Caco-2 (cell line): ENCODE results near the gene CACNA1A. TPM values are rescaled to one million over a fixed set of nuclear protein-coding genes. Genes with fewer than 3 reads are reported as not detected.

ENCODE experiments used
- BruUV-seq: library from RNA; stranded (reverse); fragments of 400-500 nt; replicated peaks from 2 replicates; lab custom pipeline; 2021; lab: Mats Ljungman, UMichigan
- CTCF ChIA-PET: fragments of 300-600 bp; sonication (Branson Sonifier 250); formaldehyde crosslinking; loops from one replicate; lab custom pipeline; 2022; ENCODE audit warnings: antibody characterized with exemption; lab: Charles Lee
- POLR2A ChIA-PET: fragments of 300-600 bp; sonication (Branson Sonifier 250); formaldehyde crosslinking; loops from one replicate; lab custom pipeline; 2022; ENCODE audit warnings: antibody characterized with exemption; lab: Charles Lee
- DNase-seq, 2 experiments: peaks; one replicate each; pipeline versions ENCODE4 v3.0.0 to v3.0.0-alpha.2; 2020 to 2022
- H3K27me3 ChIP-seq: replicated peaks from 2 replicates; pipeline ENCODE4 v1.6.0; 2011; ENCODE audit warnings: low read length; ENCODE audit not compliant: control insufficient read depth, insufficient read depth
- H3K36me3 ChIP-seq: 2 replicates; pipeline ENCODE4 v1.5.1; 2011; ENCODE audit warnings: low read length; ENCODE audit not compliant: control insufficient read depth, insufficient read depth
- H3K4me1 ChIP-seq: fragments of 250-450 bp; sonication (Bioruptor Pico); 2 replicates; pipeline ENCODE4 v1.5.1; 2020; ENCODE audit warnings: mild to moderate bottlenecking
- H3K4me3 ChIP-seq: 2 replicates; pipeline ENCODE4 v1.5.1; 2011; ENCODE audit warnings: low read depth, mild to moderate bottlenecking, control low read depth, low read length
- H3K9me3 ChIP-seq: fragments of 250-450 bp; sonication (Bioruptor Pico); 2 replicates; pipeline ENCODE4 v1.5.1; 2020; ENCODE audit warnings: mild to moderate bottlenecking, moderate library complexity
- H3K27ac Mint-ChIP-seq: one replicate; pipeline ENCODE4 v1.8.0; 2022; ENCODE audit warnings: mixed read lengths; ENCODE audit not compliant: unreplicated experiment
- H3K27me3 Mint-ChIP-seq: one replicate; pipeline ENCODE4 v1.8.0; 2022; ENCODE audit warnings: mixed read lengths; ENCODE audit not compliant: insufficient read depth, unreplicated experiment
- H3K36me3 Mint-ChIP-seq: one replicate; pipeline ENCODE4 v1.8.0; 2022; ENCODE audit warnings: mild to moderate bottlenecking, mixed read lengths; ENCODE audit not compliant: insufficient read depth, unreplicated experiment
- H3K4me1 Mint-ChIP-seq: one replicate; pipeline ENCODE4 v1.8.0; 2022; ENCODE audit warnings: low read depth, mixed read lengths; ENCODE audit not compliant: unreplicated experiment
- H3K4me3 Mint-ChIP-seq: one replicate; pipeline ENCODE4 v1.8.0; 2022; ENCODE audit warnings: mild to moderate bottlenecking, moderate library complexity, mixed read lengths; ENCODE audit not compliant: unreplicated experiment
- H3K9me3 Mint-ChIP-seq: one replicate; pipeline ENCODE4 v1.8.0; 2022; ENCODE audit warnings: mixed read lengths; ENCODE audit not compliant: unreplicated experiment
- CTCF ChIP-seq, 2 experiments: fragments of 200-600 bp in 1 of 2; IDR thresholded peaks; 1 replicate in 1 of 2; 2 replicates in 1 of 2; pipeline versions ENCODE4 v1.5.1 to v1.8.0; 2011 to 2022; ENCODE audit warnings: antibody characterized with exemption in 1 of 2, control low read depth in 1 of 2, inconsistent platforms in 1 of 2, low read depth in 1 of 2, low read length in 1 of 2, mild to moderate bottlenecking in 1 of 2, moderate library complexity in 1 of 2; ENCODE audit not compliant: insufficient read depth in 1 of 2, severe bottlenecking in 1 of 2, unreplicated experiment in 1 of 2
- intact Hi-C: fragments of 100-400 bp; cut with micrococcal nuclease; formaldehyde crosslinking; loops from one replicate; pipeline ENCODE4 v1.10.0; 2022; ENCODE audit not compliant: unreplicated experiment
- total RNA-seq: library from RNA; stranded (reverse); gene quantifications from 2 replicates; pipeline ENCODE4 v1.2.3, GENCODE V29; 2022

CACNA1A gene
- total RNA-seq, 1 experiment from 2014 or later: not detected

- Histone ChIP-seq H3K27me3 (no peaks in the 10 kb centered on the region), H3K4me3 (no peak overlapping the region), H3K36me3 (no peaks in the 10 kb centered on the region), H3K9me3 (no peaks in the 10 kb centered on the region), H3K4me1 (no peaks in the 10 kb centered on the region)
- H3K27ac Mint-ChIP-seq: no peak overlapping the region
- no peak for TF ChIP-seq CTCF (IDR thresholded peaks at IDR 0.05; ENCODE audit: insufficient read depth in 1 of 2, low read depth in 1 of 2, low read length in 1 of 2, severe bottlenecking in 1 of 2, unreplicated experiment in 1 of 2)
- H3K4me3 Mint-ChIP-seq: no peak overlapping the region
- no peaks in the 10 kb centered on the region for H3K36me3 Mint-ChIP-seq
- BruUV-seq: no TSS peak
- H3K4me1 Mint-ChIP-seq: no peaks in the 10 kb centered on the region
- H3K27me3 Mint-ChIP-seq: peaks cover 13% of the 10 kb centered on the region
- CTCF ChIA-PET: no interaction called here
- no peak for DNase-seq
- peaks cover 14% of the 10 kb centered on the region for H3K9me3 Mint-ChIP-seq
- intact Hi-C loops: no loop called here
- POLR2A ChIA-PET: no interaction called here
Observed at GRCh38 chr19:13337181-13337580, 169.1 kb downstream of the CACNA1A start.

- TF ChIP-seq CTCF (IDR thresholded peaks at IDR 0.05; ENCODE audit: insufficient read depth in 1 of 2, low read depth in 1 of 2, low read length in 1 of 2, severe bottlenecking in 1 of 2, unreplicated experiment in 1 of 2): no peak
- H3K4me1 Mint-ChIP-seq: no peaks in the 10 kb centered on the region
- Histone ChIP-seq H3K9me3 (no peaks in the 10 kb centered on the region), H3K36me3 (no peaks in the 10 kb centered on the region), H3K4me1 (no peaks in the 10 kb centered on the region), H3K4me3 (no peak overlapping the region), H3K27me3 (no peaks in the 10 kb centered on the region)
- H3K36me3 Mint-ChIP-seq: no peaks in the 10 kb centered on the region
- H3K27me3 Mint-ChIP-seq: peaks cover 11% of the 10 kb centered on the region
- no peak overlapping the region for H3K4me3 Mint-ChIP-seq
- CTCF ChIA-PET: interaction anchor here (1.0 kb wide), 1 partner anchor 57 kb away, joined by 11 read pairs; no protein-coding TSS in a partner anchor
- POLR2A ChIA-PET: no interaction called here
- H3K9me3 Mint-ChIP-seq: peaks cover 14% of the 10 kb centered on the region
- intact Hi-C loops: no loop called here
- no TSS peak for BruUV-seq
- H3K27ac Mint-ChIP-seq: no peak overlapping the region
- no peak for DNase-seq
Observed at GRCh38 chr19:13334801-13335481, 171.3 kb downstream of the CACNA1A start.

GRCh38 chr19:13330285-13330684, 176.0 kb downstream of the CACNA1A start:
- Mint-ChIP-seq H3K9me3 (peaks cover 12% of the 10 kb centered on the region), H3K27ac (no peak overlapping the region), H3K36me3 (no peaks in the 10 kb centered on the region), H3K4me3 (no peak overlapping the region), H3K4me1 (no peaks in the 10 kb centered on the region), H3K27me3 (peaks cover 4% of the 10 kb centered on the region)
- CTCF ChIA-PET: no interaction called here
- intact Hi-C loops: no loop called here
- H3K4me1 ChIP-seq: no peaks in the 10 kb centered on the region
- H3K27me3 ChIP-seq: no peaks in the 10 kb centered on the region
- no peaks in the 10 kb centered on the region for H3K9me3 ChIP-seq
- no peaks in the 10 kb centered on the region for H3K36me3 ChIP-seq
- no peak for DNase-seq
- POLR2A ChIA-PET: no interaction called here
- TF ChIP-seq CTCF (IDR thresholded peaks at IDR 0.05; ENCODE audit: insufficient read depth in 1 of 2, low read depth in 1 of 2, low read length in 1 of 2, severe bottlenecking in 1 of 2, unreplicated experiment in 1 of 2): no peak
- H3K4me3 ChIP-seq: no peak overlapping the region
- BruUV-seq: no TSS peak
